ENCODE measurements around the gene PTPRD.

DNA sequence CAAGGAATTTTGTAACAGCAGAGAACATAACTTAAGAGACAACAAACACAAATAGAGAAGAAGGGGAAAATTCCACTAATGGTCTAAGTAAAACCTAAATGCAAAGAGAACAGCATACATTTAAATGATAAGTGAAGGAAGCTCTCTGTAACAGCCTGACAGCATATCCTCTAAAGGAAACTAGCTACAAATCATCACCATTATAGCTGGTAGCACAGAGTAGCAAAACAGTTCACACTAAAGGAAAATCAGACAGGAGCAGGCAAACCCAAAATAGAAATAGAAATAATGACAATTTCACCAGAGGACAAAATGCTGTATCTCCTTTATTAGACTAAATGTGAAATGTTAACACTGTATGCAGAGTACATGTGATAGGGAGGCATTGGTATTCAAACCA is 532.8 kb downstream of the PTPRD start:
- TF ChIP-seq, protein P1, sequence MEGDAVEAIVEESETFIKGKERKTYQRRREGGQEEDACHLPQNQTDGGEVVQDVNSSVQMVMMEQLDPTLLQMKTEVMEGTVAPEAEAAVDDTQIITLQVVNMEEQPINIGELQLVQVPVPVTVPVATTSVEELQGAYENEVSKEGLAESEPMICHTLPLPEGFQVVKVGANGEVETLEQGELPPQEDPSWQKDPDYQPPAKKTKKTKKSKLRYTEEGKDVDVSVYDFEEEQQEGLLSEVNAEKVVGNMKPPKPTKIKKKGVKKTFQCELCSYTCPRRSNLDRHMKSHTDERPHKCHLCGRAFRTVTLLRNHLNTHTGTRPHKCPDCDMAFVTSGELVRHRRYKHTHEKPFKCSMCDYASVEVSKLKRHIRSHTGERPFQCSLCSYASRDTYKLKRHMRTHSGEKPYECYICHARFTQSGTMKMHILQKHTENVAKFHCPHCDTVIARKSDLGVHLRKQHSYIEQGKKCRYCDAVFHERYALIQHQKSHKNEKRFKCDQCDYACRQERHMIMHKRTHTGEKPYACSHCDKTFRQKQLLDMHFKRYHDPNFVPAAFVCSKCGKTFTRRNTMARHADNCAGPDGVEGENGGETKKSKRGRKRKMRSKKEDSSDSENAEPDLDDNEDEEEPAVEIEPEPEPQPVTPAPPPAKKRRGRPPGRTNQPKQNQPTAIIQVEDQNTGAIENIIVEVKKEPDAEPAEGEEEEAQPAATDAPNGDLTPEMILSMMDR (IDR thresholded peaks at IDR 0.05 in 4 of 5, conservative IDR thresholded peaks at IDR 0.05 in 1 of 5): no peak
- no peak for TF ChIP-seq POLR2A (IDR thresholded peaks at IDR 0.05)
